Measurements from ENCODE around the gene ARHGAP15.
"Not testable (repeated sequence)": the region's sequence is repeated elsewhere in the genome, so short reads cannot be mapped to it uniquely, and the experiment has no call there.

The ARHGAP15 gene

GRCh38 chr2:143499061-143499460 lies 369.8 kb downstream of the ARHGAP15 start:
- no peak for DNase-seq

DNA sequence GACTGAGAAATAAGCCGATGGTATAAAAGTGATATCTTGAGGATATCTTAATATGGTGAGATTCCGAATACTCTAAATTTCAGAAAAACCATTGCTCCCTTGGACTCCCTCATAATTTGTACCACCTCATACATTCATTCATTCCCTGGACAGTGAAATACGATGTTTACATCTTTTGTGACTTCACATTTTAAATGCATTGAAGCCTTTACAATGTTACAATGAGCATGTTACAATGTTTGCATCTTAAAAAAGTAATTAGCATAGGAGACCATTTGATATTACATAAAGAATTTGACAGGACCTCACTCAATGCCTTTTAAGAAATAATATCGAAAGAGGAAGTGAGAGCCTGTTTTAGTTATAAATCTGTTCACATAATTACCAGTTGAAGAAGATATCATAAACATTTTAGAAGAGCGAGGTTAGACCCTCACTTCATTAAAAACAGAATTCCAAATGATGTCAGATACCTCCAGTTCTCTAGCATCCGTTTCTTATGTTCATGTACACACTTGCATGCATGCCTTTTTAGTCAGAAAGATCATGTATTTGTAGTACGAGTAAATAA lies 372.0 kb downstream of the ARHGAP15 start:
- no peak for DNase-seq

DNA sequence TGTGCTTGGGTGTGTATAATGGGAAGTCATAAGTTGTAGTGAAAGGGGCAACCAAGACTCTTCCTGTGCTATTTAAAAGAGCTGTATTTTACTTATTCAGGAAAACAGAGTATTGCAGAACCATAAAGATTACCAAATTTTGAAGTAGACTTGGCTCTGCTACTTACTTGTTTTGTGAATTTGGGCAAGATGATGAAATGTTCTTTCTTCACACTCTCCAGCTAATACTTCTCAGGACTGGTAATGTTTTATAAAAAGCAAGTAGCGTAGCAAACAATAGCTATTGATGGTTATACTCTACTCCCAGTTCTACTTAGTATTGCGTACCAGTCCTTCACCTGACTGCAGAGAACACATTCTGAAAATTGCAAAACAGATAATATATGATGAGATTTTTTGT lies 374.1 kb downstream of the ARHGAP15 start:
- no peak for DNase-seq

- no peak for DNase-seq
Observed at GRCh38 chr2:143504397-143504796, 375.2 kb downstream of the ARHGAP15 start.

GRCh38 chr2:143505542-143505941 lies 376.3 kb downstream of the ARHGAP15 start:
- no peak for DNase-seq

DNA sequence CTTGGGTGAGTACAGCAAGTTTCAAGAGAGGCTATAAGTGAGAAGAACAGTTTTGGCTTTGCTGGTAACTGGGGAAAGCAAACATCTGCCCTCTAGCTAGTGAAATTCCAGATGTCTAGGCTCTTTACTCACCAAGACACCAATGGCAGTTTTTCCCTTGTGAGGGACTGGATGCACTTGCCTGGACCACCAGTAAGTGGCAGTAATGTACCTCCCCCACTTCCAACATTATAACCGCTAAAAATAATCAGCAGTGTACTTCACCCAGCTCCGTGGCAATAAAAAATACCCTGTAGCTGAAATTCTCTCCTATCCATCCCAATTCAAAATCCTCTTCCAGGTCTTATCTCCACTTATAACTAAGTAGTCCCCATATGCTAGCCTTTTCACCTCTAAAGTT lies 383.9 kb downstream of the ARHGAP15 start:
- no peak for DNase-seq

GRCh38 chr2:143514413-143514812 lies 385.2 kb downstream of the ARHGAP15 start:
- DNase-seq = no peak

DNA sequence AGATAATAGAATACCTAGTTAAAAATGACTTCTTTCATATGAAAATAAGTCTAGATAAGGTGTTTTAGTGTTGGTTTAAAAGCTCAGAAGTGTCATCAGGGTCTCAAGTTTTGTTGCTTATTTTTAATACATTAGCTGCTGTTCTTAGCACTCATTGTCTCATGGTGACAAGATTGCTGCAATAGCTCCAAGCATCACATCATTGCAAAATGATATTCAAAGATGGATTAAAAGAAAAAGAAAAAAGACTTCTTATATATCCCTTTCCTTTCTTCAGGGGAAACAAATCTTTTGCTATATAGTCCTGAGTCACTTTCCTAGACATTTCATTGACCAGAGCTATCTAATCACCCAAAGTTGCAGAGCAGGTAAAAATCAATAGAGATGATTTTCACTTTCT lies 386.1 kb downstream of the ARHGAP15 start:
- no peak for DNase-seq

- no peak for DNase-seq
Observed at GRCh38 chr2:143519521-143519920, 390.3 kb downstream of the ARHGAP15 start.

DNA sequence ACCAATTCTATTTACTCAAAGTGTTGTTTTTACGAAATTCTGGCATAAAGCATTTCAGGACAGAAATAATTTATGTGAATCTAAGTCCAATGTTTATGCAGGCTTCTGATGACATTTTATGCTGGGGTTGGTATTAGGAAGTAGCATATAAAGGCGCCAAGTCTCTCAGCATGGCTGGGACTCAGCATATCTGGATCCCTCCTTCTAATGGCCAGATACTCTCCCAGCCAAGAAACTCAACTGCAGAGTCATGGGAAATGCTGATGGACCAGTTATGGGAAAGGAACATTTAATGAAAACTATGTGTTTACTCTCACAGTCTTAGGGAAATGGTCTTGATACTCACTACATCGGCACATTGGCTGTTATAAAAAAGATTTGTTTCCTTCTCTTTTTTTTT lies 392.2 kb downstream of the ARHGAP15 start:
- no peak for DNase-seq

DNA sequence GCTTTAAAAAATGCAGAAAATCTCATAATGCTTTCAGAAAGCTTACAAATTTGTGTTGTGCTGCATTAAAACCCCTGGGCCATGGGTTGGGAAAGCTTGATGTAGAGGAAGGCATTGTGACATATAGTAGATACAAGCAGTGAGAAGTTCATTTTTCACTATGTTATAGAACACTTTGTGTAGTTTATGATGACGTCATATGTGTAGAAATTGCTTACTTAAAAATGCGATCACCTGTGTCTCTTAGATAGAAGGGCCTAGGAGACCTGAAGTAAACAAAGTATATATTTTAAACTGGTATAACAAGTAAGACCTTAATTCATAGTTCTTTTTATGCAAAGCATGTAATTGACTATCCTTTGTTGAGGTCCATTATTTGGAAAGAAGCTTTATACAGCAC lies 393.5 kb downstream of the ARHGAP15 start:
- no peak for DNase-seq

- no peak for DNase-seq
Observed at GRCh38 chr2:143524119-143524553, 394.9 kb downstream of the ARHGAP15 start.

- no peak for DNase-seq
Observed at GRCh38 chr2:143524559-143525401, 395.6 kb downstream of the ARHGAP15 start.

DNA sequence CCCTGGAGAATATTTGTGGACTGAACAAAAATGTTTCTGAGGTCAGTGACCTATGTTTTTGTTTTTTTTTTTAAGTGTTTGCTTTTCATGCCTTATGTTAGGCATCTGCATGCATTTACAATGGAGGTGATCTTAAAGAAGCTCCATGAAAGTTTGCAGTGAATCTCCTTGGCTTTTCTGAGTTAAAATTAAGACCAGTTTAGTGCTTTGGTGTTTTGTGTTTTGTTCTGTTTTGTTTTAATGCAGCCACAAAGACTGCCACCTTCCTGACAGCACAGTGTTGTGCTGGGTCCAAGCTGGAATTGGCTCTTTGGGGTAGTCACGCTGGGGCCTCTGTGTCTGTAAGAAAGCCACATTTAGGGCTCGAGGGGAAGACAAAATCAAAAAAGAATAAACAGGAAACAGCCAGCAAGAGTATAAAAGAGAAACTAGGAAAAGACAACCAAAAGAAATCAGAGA lies 396.2 kb downstream of the ARHGAP15 start:
- DNase-seq = no peak

DNA sequence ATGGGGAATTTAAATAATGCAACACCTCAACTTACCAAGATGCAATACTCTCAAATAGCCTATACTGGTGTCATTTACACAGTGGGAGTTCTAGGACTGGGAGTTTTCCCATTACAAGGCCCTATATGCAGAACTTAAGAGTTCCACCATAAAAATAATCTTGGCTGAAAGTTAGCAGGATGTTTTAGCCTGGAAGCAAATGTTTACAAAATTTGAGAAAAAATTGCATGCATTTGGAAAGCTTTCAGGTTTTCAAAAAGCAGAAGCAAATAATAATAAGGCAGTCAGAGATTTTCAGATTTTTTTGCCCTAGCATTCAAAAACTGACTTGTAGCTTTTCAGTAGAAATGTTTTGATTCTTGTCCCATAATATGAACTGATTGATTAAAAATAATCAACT lies 397.3 kb downstream of the ARHGAP15 start:
- DNase-seq = no peak

DNA sequence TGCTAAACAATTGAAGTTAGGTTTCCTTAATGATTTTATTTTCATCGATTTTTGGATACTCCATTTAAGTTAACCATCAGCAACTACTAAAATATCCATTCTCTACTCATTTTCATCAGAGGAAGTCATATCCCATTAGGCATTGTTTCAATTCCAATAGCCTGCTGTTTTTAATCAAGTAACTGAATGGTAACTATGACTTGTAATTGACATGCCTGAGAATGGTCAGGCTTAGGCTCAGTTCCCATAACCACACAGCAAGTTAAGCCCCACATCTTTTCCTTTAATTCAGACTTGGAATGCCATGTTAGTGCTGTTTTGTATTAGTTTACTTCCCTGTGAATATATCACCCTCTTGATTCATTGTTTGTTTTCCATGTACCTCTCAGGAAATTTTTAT lies 398.8 kb downstream of the ARHGAP15 start:
- DNase-seq = no peak

DNA sequence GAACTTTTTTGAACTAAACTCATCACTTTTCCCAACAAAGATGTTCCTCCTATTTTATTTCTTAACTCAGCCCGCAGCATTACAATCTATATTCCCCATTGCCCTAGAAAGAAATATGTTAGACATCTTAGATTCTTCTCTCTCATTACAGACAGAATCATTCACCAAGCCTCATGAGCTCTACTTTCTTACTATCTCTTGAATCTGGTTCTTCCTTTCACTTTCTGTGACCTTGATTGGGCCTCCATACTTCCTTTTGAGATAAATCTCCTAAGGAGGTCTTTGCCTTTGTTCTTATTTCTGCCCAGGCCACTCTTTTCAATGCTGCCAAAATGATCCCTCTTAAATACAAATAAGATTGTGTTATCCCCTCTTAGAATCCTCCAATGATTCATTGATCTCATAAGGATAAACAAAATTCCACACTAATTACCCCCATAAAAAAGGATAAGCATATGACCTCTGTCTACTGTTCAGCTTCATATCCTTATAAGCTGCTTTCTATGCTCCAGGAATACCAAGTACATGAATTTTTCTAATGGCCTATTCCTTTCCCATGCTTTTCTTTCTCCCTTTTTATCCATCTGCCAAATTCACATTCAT lies 400.0 kb downstream of the ARHGAP15 start:
- no peak for DNase-seq

DNA sequence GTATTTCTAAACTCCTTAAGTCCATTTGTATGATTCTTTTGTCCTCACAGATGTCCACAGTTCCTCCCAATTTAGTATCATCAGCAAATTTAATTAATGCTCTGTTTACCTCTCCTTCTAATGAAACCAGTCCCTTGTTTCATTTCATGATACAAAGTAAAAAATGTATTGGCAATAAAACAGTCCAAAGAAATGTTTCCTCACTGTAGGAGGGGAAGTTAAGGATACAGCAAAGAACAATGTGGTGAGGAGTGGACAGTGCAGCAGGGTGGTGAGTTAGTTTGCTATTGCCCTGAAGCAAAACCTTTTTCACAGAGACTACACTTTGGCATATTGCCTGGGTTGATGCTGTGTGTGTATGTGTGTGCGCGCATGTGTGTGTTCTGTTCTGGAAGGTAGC lies 401.5 kb downstream of the ARHGAP15 start:
- DNase-seq = no peak

- no peak for DNase-seq
Observed at GRCh38 chr2:143532061-143532460, 402.8 kb downstream of the ARHGAP15 start.

DNA sequence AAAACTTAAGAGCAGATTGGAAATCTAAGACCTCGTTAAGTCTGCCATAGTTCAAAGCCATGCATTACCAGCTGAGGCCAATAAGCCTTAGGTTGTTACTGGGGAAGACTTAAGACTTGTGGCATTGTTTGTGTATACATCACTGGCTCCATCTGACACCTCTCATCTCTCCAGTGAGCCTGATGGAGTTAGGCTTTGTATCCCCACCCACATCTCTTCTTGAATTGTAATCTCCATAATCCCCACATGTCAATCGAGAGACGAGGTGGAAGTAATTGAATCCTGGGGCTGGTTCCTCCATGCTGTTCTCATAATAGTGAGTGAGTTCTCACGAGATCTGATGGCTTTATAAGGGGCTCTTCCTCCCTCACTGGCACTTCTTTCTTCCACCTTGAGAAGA lies 404.6 kb downstream of the ARHGAP15 start:
- no peak for DNase-seq

DNA sequence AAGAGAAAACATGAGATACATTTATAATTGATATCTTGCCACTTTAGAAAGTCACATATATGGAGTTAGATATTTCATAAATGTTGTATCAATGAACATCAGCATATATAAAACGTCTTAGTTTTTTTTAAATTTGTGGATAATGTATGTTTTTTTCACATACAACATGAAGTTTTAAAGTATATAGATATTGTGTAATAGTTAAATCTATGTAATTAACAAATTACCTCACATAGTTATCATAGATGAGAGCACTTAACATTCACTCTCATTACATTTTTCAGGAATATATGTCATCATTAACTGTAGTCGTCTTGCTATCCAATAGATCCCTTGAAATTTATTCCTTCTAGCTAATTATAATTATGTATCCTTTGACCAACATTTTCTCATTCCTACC lies 406.6 kb downstream of the ARHGAP15 start:
- no peak for DNase-seq

DNA sequence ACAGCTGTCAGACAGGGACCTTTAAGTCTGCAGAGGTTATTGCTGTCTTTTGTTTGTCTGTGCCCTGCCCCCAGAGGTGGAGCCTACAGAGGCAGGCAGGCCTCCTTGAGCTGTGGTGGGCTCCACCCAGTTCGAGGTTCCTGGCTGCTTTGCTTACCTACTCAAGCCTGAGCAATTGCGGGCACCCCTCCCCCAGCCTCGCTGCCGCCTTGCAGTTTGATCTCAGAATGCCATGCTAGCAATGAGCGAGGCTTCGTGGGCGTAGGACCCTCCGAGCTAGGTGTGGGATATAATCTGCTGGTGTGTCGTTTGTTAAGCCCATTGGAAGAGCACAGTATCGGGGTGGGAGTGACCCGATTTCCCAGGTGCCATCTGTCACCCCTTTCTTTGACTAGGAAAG lies 412.7 kb downstream of the ARHGAP15 start:
- DNase-seq = not testable (repeated sequence)

GRCh38 chr2:143545059-143545948 lies 416.1 kb downstream of the ARHGAP15 start:
- DNase-seq = no peak
